ENCODE results near the gene TSPO2. TPM values are rescaled to one million over a fixed set of nuclear protein-coding genes. Genes with fewer than 3 reads are reported as not detected.
"Not testable (repeated sequence)": the region's sequence is repeated elsewhere in the genome, so short reads cannot be mapped to it uniquely, and the experiment has no call there.

TSPO2 gene
- not detected in 2 replicates for total RNA-seq (2014; rRNA removed; shearing (Covaris generic))

- DNase-seq (ENCODE audit: low read depth), result no peak
Observed at GRCh38 chr6:41042226-41043055, at the start of gene TSPO2. Gene TSPO2 (plus strand): TSS chr6:41042467. CDS start chr6:41042986, 519 bp downstream.

- no peak for DNase-seq (ENCODE audit: low read depth)
Observed at GRCh38 chr6:40992746-40993145, 49.5 kb upstream of the TSPO2 start.

- peak; percentile 22 for DNase-seq (ENCODE audit: low read depth)
Observed at GRCh38 chr6:40996591-40997233, 45.6 kb upstream of the TSPO2 start.

- peak; percentile 86 for DNase-seq (ENCODE audit: low read depth)
Observed at GRCh38 chr6:40997234-40997957, 44.9 kb upstream of the TSPO2 start.

- DNase-seq (ENCODE audit: low read depth), result no peak
Observed at GRCh38 chr6:40998661-40999060, 43.6 kb upstream of the TSPO2 start.

DNA sequence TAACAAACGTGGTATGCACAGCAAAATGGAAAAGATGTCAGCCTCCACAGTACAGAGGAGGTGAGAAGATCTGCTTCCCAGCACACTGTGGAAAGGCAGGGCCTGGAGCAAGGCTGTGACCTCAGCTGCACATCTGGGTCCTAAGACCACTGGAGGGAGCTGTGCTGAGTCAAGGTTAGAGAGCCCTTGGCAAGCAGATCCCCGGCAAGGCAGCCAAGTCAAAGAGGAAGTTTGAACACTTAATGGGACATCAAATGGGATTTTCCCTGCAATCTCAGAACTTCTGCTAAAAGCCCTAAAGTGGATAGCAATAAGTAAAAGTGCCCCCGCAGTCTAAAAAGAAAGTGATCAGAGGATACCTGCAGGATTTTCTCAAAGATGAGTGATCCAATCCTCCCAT, 42.7 kb upstream of the TSPO2 start:
- DNase-seq (ENCODE audit: low read depth), result peak; percentile 85

DNA sequence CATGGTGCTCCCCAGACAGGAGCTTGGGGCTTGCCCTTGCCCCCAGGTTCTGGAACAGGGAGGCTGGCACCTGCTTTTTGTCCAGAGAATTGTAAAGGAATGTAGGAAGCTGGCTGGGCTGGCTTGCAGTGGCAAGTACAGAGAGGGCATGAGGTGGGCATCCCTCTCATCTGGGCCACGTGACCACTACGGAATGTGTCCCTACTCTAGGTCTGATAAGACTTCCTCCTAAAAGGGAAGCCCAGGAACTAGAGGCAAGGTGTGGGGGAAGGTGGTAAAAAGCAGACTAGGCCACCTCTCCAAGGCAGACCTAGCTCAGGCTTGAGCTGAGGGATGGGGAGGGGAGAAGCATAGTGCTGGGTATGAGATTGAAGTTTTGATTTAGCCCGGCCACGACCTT, 42.0 kb upstream of the TSPO2 start:
- DNase-seq (ENCODE audit: low read depth), result no peak

- no peak for DNase-seq (ENCODE audit: low read depth)
Observed at GRCh38 chr6:41002168-41002567, 40.1 kb upstream of the TSPO2 start.

GRCh38 chr6:41006217-41006616, 36.0 kb upstream of the TSPO2 start:
- DNase-seq (ENCODE audit: low read depth), result peak; percentile 65

DNA sequence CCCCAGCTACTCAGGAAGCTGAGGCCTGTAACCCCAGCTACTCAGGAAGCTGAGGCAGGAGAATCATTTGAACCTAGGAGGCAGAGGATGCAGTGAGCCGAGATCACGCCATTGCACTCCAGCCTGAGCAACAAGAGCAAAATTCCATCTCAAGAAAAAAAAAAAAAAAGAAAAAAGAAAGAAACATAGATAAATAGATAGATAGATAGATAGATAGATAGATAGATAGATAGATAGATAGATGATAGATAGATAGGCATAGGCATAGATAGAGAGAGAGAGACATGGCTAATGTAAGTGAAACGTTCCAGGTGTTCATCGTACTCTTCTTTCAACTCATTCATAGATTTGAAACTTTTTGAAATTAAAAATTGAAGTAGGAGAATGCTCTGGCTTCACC, 35.3 kb upstream of the TSPO2 start:
- DNase-seq (ENCODE audit: low read depth), result not testable (repeated sequence)

DNA sequence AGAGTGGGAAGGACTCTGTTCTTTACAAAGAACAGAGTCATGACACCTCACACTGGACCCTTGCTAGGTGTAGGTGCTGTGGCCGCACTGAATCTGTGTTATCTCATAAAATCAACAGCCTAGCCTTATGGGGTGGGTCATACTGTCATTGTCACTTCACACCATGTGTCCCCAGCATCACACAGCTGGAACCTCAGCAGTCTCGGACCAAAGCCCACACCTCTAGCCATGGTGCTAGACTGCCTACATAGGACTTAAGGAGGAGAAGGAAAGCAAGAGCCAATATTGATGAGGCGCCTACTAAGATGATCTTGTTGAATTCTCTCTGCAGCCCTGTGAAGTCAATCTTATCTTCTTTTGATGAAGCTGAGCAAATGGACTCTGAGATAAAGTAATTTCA, 34.3 kb upstream of the TSPO2 start:
- no peak for DNase-seq (ENCODE audit: low read depth)

DNA sequence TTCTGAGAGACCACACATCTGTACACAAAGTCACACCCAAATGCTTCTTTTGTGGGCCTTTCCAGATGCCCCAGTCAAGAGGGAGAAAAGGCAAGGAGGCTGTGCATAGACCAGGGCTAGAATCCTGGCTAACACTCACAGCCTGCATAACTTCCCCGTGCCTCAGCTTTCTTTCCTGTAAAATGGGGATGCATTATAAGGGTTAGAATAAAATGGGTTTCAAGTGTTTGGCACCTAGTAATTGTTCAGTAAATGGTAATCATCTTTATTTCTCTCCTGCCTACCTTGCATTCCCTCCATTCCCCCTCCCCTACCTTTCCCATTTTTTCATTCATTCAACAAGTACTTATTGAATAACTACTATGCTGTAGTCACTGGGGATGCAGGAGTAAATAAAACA, 32.6 kb upstream of the TSPO2 start:
- DNase-seq (ENCODE audit: low read depth), result no peak

GRCh38 chr6:41011673-41012072, 30.6 kb upstream of the TSPO2 start:
- no peak for DNase-seq (ENCODE audit: low read depth)

DNA sequence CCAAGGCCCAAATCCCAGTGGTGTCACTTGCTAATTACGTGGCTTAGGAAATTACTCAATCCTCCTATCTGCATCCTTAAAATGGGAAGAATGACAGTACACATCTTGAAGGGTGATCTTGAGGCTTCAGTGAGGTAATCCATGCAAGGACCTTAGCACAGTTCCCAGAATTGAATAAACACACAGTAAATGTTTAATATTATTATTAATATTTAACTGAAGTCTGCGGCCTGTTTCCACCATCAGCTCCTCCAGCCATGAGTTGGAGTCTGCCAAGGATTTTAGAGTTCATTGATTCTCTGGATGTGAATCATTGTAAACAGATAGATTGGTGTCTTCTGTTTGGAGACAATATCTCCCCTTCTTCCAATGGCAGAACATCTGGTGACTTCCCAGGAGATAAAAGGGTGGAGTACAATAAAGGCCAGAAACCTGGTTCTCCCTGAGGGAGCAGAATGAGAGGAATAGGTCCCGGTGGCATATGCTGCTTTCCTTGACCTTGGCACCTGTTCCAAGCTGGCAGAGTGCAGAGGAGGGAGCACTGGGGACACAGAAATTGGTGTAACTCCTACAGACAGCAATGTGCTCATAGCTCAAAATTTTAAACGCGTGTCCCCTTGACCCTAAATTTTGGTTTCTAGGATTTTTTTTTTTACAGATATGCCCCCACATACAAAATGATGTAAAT, 28.7 kb upstream of the TSPO2 start:
- DNase-seq (ENCODE audit: low read depth), result no peak

DNA sequence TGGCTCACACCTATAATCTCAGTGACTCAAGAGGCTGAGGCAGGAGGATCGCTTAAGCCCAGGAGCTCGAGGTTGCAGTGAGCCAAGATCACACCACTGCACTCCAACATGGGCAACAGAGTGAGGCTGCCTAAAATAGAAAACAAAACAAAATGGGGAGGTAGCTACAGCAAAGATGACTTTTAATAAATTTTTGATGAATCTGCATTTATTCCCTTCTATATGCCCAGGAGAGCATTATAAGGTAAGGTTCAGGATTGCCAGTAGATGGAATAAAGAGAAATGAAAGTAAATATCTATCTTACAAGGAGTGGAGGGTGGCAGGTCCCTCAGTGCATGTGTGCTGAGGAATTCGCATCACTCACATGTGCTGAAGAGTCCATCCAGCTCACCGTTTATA, 27.5 kb upstream of the TSPO2 start:
- no peak for DNase-seq (ENCODE audit: low read depth)

GRCh38 chr6:41015860-41016259, 26.4 kb upstream of the TSPO2 start:
- DNase-seq (ENCODE audit: low read depth), result not testable (repeated sequence)

- no peak for DNase-seq (ENCODE audit: low read depth)
Observed at GRCh38 chr6:41017663-41018062, 24.6 kb upstream of the TSPO2 start.

GRCh38 chr6:41021832-41022231, 20.4 kb upstream of the TSPO2 start:
- peak; percentile 86 for DNase-seq (ENCODE audit: low read depth)

DNA sequence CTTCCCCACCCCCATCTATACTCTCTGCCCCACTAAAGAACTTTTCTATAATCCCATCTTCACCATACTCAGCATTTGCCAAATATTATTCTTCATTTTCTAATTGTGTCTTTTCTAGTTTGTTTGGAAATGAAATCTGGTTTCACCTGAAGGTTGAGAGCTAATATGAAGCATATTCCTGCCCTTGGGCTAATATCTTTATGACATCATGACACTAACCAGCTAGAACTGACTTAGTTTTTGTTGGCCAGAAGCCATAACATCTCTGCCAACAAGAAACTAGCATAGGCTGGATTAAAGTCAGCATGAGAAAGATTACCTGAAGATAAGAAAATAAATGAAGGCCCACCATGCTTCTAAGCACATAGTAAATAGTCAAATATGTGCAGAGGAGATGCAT, 20.0 kb upstream of the TSPO2 start:
- DNase-seq (ENCODE audit: low read depth), result peak; percentile 61

DNA sequence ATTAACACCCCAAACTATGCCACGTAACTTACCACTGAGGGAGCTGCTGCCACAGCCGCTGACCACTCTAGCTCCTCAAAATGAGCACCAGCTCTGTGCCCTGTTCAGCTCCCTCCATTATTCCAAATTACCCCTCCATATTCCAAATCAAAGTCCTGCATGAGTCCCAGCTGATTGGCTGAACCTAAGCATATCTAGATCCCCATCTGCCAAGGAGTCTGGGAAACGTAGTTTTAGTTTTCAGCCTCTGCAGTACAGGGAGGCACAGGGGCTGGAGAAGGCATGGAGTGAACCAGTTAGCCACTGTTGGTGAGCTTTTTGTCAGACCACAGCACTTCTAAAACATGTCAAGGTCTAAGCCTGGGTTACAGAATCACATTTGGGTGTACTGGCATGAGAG, 19.2 kb upstream of the TSPO2 start:
- no peak for DNase-seq (ENCODE audit: low read depth)

DNA sequence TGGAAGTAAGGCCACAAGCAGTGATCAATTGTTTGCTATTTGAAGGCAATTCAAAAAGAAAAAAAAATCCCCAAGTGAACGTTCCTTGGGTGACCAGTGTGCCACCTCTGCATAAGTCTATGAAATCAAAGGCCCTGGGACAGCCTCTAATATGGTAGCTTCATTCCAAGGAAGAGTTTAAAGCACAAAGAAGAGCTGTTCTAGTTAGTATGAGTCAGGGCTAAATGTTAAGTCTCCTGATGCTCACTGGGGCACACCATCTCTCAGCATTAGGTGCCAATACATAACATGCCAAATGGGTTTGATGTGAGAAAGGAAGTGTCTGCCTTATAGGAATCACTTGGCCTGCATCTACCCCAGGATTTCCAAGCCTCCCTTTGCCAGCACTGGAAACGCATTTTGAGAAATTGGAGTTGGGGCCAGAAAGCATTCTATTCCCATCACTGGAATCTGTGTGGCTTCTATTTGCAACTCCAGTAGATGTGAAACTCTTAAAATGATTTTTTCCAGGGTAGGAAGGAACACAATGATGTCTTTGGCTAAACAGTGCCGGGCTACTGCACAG, 16.2 kb upstream of the TSPO2 start:
- no peak for DNase-seq (ENCODE audit: low read depth)

DNA sequence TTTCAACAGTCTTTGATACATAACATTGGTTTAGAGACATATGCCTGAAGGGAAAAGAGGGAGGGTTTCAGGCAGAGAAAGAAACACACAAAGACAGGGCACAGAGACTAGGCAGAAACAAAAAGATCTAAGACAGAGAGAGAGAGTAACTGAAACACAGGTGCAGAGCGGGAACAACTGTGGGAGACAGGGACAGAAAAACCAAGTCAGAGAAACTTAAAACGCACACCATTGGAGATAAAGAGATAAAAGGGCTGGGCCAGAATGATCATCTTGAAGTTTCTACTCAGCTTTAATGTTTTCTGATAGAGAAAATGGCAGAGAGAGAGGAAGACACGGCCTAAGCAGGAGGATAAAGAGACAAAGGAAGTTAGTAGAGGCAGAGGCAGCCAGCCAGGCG, 15.0 kb upstream of the TSPO2 start:
- no peak for DNase-seq (ENCODE audit: low read depth)

All from Daoy (cell line).